ENCODE data around the gene EXTL1. TPM values are rescaled to one million over a fixed set of nuclear protein-coding genes. Genes with fewer than 3 reads are reported as not detected.
A peak's percentile ranks its signal among the peaks of the same experiment; 100 is the strongest.

Gene EXTL1
- total RNA-seq, 2 experiments from 2014 or later, result not detected

DNA sequence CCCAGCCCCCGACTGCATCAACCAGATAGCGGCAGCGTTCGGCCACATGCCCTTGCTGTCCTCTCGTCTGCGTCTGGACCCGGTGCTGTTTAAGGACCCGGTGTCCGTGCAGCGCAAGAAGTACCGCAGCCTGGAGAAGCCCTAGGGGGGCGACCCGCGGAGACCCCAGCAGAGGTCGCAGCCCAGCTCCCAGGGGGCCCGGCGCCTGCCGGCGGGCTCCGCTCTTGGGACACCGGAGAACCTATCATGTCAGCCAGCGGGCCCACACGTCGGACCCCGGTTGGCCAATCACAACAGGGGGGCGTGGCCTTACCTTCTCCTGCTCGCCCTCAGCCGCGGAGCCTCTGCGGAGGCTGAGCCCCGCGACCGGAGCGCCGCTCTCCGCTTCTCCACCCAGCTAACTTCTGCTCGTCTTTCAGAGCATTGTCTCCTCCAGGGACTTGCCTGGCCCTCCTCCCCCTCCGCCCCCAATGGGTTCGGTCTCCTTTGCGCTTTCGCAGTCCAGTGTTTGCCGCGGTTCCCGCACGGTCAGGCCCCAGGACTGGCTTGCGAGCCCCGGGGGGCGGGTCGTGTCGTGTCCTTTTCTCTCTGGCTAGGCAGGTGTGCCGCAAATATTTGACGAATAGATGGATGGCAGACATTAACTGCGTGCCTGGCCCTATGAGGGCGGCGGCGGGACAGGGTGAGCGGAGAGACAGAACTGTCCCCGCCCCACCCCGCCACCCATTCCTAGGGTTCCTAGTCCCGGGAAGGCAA lies 13.8 kb downstream of the EXTL1 start:
- H3K4me3 Mint-ChIP-seq, result peak overlapping the region; percentile 94
- H3K36me3 Mint-ChIP-seq (ENCODE audit: low read depth), result no peaks in the 10 kb centered on the region
- H3K4me3 ChIP-seq (ENCODE audit: low read length), result peak overlapping the region; percentile 99
- H3K27ac Mint-ChIP-seq, result peak overlapping the region; percentile 88
- H3K4me1 Mint-ChIP-seq (ENCODE audit: low read depth), result peaks cover 17% of the 10 kb centered on the region
- H3K9me3 Mint-ChIP-seq, result no peaks in the 10 kb centered on the region
- intact Hi-C loops (cut with DNase I, micrococcal nuclease), result loop anchor here in 1 of 2 experiments (1.0 to 10.0 kb wide), 3 partner anchors 37 to 379 kb away; partner anchors contain the start of genes LIN28A, PAFAH2 and PDIK1L
- peaks cover 0 to 2% of the 10 kb centered on the region in 2 experiments for H3K27me3 ChIP-seq (ENCODE audit: control insufficient read depth in 1 of 2, insufficient read depth in 2 of 2, low read length in 2 of 2)
- no peaks in the 10 kb centered on the region for H3K9me3 ChIP-seq (ENCODE audit: control insufficient read depth in 1 of 2, insufficient read depth in 1 of 2, low read length in 2 of 2)
- H3K27ac ChIP-seq (ENCODE audit: low read depth in 1 of 2, low read length in 2 of 2), result peak overlapping the region; percentile 60 to 75
- ChIA-PET POLR2A (interaction anchor here (1.0 to 1.6 kb wide), 5 partner anchors 10 to 199 kb away, joined by 3 to 4 read pairs (median 3); partner anchors contain the start of genes CEP85 and PAQR7), CTCF (interaction anchor here (0.7 to 2.0 kb wide), 8 partner anchors 38 to 198 kb away, joined by 3 to 10 read pairs (median 4); partner anchors contain the start of genes CEP85, PAFAH2 and ZNF593)
- H3K4me1 ChIP-seq (ENCODE audit: insufficient read depth, low read length), result peaks cover 22% of the 10 kb centered on the region
- ATAC-seq (ENCODE audit: poor library complexity), result peak; percentile 96
- peak; percentile 83 to 97 (median 91) for DNase-seq
- H3K27me3 Mint-ChIP-seq, result no peaks in the 10 kb centered on the region
- TF ChIP-seq, protein P1, sequence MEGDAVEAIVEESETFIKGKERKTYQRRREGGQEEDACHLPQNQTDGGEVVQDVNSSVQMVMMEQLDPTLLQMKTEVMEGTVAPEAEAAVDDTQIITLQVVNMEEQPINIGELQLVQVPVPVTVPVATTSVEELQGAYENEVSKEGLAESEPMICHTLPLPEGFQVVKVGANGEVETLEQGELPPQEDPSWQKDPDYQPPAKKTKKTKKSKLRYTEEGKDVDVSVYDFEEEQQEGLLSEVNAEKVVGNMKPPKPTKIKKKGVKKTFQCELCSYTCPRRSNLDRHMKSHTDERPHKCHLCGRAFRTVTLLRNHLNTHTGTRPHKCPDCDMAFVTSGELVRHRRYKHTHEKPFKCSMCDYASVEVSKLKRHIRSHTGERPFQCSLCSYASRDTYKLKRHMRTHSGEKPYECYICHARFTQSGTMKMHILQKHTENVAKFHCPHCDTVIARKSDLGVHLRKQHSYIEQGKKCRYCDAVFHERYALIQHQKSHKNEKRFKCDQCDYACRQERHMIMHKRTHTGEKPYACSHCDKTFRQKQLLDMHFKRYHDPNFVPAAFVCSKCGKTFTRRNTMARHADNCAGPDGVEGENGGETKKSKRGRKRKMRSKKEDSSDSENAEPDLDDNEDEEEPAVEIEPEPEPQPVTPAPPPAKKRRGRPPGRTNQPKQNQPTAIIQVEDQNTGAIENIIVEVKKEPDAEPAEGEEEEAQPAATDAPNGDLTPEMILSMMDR (IDR thresholded peaks at IDR 0.05), result no peak
- H3K36me3 ChIP-seq (ENCODE audit: insufficient read depth, low read length), result no peaks in the 10 kb centered on the region

DNA sequence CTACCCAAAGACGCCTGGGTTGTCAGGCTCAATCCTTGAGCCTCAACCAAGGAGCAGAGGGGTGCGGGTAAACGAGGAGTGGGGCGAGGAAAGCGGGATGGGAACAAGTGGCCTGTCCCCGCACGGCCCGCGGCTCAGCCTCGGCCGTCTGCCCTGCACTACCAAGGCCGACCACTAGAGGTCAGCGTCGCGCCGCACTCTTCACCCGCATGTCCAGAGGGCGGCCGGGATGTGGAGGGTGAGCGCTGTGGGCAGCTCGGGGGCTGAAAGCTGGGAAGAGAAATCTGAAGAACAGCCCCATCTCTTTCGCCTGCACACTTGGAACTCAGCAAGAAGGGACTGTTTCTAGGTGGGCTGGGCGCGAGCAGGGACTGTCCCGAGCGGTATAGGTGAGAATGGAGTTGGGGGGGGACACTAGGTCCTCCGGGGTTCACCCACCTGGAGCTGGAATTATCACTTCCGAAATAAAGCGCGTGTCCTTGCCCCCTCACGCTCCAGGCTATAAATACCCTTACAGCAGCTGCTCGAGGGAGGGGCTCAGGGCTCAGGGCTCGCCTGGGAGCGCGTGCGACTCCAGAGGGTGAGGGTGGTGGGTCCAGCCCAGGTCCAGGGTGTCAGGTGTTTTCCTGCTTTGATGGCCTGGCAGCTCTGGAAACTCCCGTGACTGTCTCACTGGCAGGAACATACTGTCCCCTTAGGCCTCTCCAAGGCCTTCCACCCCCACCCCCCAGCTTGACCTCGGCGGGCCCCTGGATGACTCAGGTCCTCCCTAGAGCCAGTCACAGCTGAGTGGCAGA lies 14.6 kb downstream of the EXTL1 start:
- POLR2A ChIA-PET, result interaction anchor here (0.7 to 1.6 kb wide), 3 partner anchors 37 to 198 kb away, joined by 3 read pairs; partner anchors contain the start of gene CEP85
- H3K4me3 ChIP-seq (ENCODE audit: low read length), result peak overlapping the region; percentile 99
- CTCF ChIA-PET, result interaction anchor here (0.6 to 1.6 kb wide), 8 partner anchors 8 to 161 kb away, joined by 3 to 9 read pairs (median 4); partner anchors contain the start of genes PAQR7 and ZNF593
- no peaks in the 10 kb centered on the region for H3K36me3 ChIP-seq (ENCODE audit: insufficient read depth, low read length)
- H3K4me1 ChIP-seq (ENCODE audit: insufficient read depth, low read length), result peaks cover 22% of the 10 kb centered on the region
- Mint-ChIP-seq H3K36me3 (ENCODE audit: low read depth) (no peaks in the 10 kb centered on the region), H3K4me1 (ENCODE audit: low read depth) (peaks cover 17% of the 10 kb centered on the region), H3K9me3 (no peaks in the 10 kb centered on the region), H3K27me3 (no peaks in the 10 kb centered on the region), H3K27ac (peak overlapping the region; percentile 88), H3K4me3 (peak overlapping the region; percentile 94)
- peaks cover 0 to 2% of the 10 kb centered on the region in 2 experiments for H3K27me3 ChIP-seq (ENCODE audit: control insufficient read depth in 1 of 2, insufficient read depth in 2 of 2, low read length in 2 of 2)
- H3K27ac ChIP-seq (ENCODE audit: low read depth in 1 of 2, low read length in 2 of 2), result peak overlapping the region; percentile 60 to 75
- DNase-seq, result peak; percentile 57 to 88 (median 72)
- no peaks in the 10 kb centered on the region for H3K9me3 ChIP-seq (ENCODE audit: control insufficient read depth in 1 of 2, insufficient read depth in 1 of 2, low read length in 2 of 2)
- intact Hi-C loops (cut with DNase I, micrococcal nuclease), result loop anchor here (1.0 to 10.0 kb wide), 5 partner anchors 38 to 379 kb away; partner anchors contain the start of genes LIN28A (in 1 of the 2), PAFAH2 (in 1 of the 2) and PDIK1L (in 1 of the 2)
- ATAC-seq (ENCODE audit: poor library complexity), result peak; percentile 65
- TF ChIP-seq, protein P1 (IDR thresholded peaks at IDR 0.05), result peak; percentile 100

- CTCF ChIA-PET, result interaction anchor here (0.9 to 1.5 kb wide), 5 partner anchors 7 to 161 kb away, joined by 3 to 9 read pairs (median 3); partner anchors contain the start of gene PAQR7
- no peaks in the 10 kb centered on the region for H3K36me3 ChIP-seq (ENCODE audit: insufficient read depth, low read length)
- peaks cover 0 to 2% of the 10 kb centered on the region in 2 experiments for H3K27me3 ChIP-seq (ENCODE audit: control insufficient read depth in 1 of 2, insufficient read depth in 2 of 2, low read length in 2 of 2)
- H3K27ac ChIP-seq (ENCODE audit: low read depth in 1 of 2, low read length in 2 of 2), result no peak overlapping the region
- Mint-ChIP-seq H3K36me3 (ENCODE audit: low read depth) (no peaks in the 10 kb centered on the region), H3K4me1 (ENCODE audit: low read depth) (peaks cover 17% of the 10 kb centered on the region), H3K27me3 (no peaks in the 10 kb centered on the region), H3K9me3 (no peaks in the 10 kb centered on the region), H3K4me3 (peak overlapping the region; percentile 65), H3K27ac (no peak overlapping the region)
- ATAC-seq (ENCODE audit: poor library complexity) (no peak), DNase-seq (no peak)
- peaks cover 22% of the 10 kb centered on the region for H3K4me1 ChIP-seq (ENCODE audit: insufficient read depth, low read length)
- no peaks in the 10 kb centered on the region for H3K9me3 ChIP-seq (ENCODE audit: control insufficient read depth in 1 of 2, insufficient read depth in 1 of 2, low read length in 2 of 2)
- intact Hi-C loops (cut with DNase I, micrococcal nuclease), result loop anchor here (1.0 to 10.0 kb wide), 4 partner anchors 75 to 378 kb away; partner anchors contain the start of genes LIN28A (in 1 of the 2) and PDIK1L (in 1 of the 2)
- POLR2A ChIA-PET, result interaction anchor here (0.7 kb wide), 1 partner anchor 197 kb away, joined by 3 read pairs; the partner anchor contains the start of gene CEP85
- TF ChIP-seq, protein P1 (IDR thresholded peaks at IDR 0.05), result no peak
- H3K4me3 ChIP-seq (ENCODE audit: low read length), result no peak overlapping the region
Observed at GRCh38 chr1:26036756-26037281, 15.2 kb downstream of the EXTL1 start.
